SK-N-SH (cell line): ENCODE results near the gene SLC5A12. TPM values are rescaled to one million over a fixed set of nuclear protein-coding genes. Genes with fewer than 3 reads are reported as not detected.

Source experiments
- CTCF ChIA-PET: fragments of 300-600, 350-600 bp; formaldehyde crosslinking; extraction: SDS; loops from one replicate; lab custom pipeline; 2021; lab: Yijun Ruan, JAX
- POLR2A ChIA-PET: fragments of 350-600 bp; sonication (Branson Sonifier 250); formaldehyde crosslinking; extraction: SDS; loops from one replicate; lab custom pipeline; 2020; ENCODE audit warnings: antibody characterized with exemption, inconsistent platforms; lab: Yijun Ruan, JAX
- DNase-seq: peaks from one replicate; pipeline ENCODE4 v3.0.0; 2012
- H2AFZ ChIP-seq: fragments of 200-600 bp; sonication (generic); 2 replicates; pipeline ENCODE4 v1.8.1; 2016; ENCODE audit warnings: antibody characterized with exemption, mild to moderate bottlenecking, low read depth
- H3F3A ChIP-seq: fragments of 200-600 bp; sonication (generic); replicated peaks from 2 replicates; pipeline ENCODE3; 2016; ENCODE audit warnings: antibody characterized with exemption, mild to moderate bottlenecking; ENCODE audit not compliant: insufficient read depth
- H3K27ac ChIP-seq, 2 experiments: fragments of 200-500 bp in 1 of 2; fragments of 200-600 bp in 1 of 2; sonication (Bioruptor generic) in 1 of 2; sonication (generic), shearing (Covaris generic) in 1 of 2; 2 replicates each; pipeline versions ENCODE4 v1.5.1 to v1.6.1; 2014 to 2016; ENCODE audit warnings: low read depth in 2 of 2, inconsistent platforms in 1 of 2, low read length in 1 of 2, mild to moderate bottlenecking in 1 of 2, mixed read lengths in 1 of 2
- H3K27me3 ChIP-seq: fragments of 200-600 bp; sonication (generic), shearing (Covaris generic); 2 replicates; pipeline ENCODE4 v1.6.1; 2016; ENCODE audit warnings: mixed run types; ENCODE audit not compliant: insufficient read depth
- H3K36me3 ChIP-seq, 2 experiments: fragments of 200-500 bp in 1 of 2; fragments of 200-600 bp in 1 of 2; sonication (Bioruptor generic) in 1 of 2; sonication (generic) in 1 of 2; replicated peaks in 1 of 2; 2 replicates each; pipeline versions ENCODE3 to v1.5.1; 2014 to 2016; ENCODE audit warnings: low read length in 1 of 2, mild to moderate bottlenecking in 1 of 2; ENCODE audit not compliant: insufficient read depth in 2 of 2, control insufficient read depth in 1 of 2
- H3K4me1 ChIP-seq, 2 experiments: fragments of 200-500 bp in 1 of 2; fragments of 200-600 bp in 1 of 2; sonication (Bioruptor generic) in 1 of 2; sonication (generic), shearing (Covaris generic) in 1 of 2; 2 replicates each; pipeline versions ENCODE4 v1.5.1 to v1.6.1; 2014 to 2016; ENCODE audit warnings: low read depth in 1 of 2, low read length in 1 of 2, mixed run types in 1 of 2; ENCODE audit not compliant: insufficient read depth in 2 of 2, control insufficient read depth in 1 of 2
- H3K4me2 ChIP-seq: fragments of 200-600 bp; sonication (generic), shearing (Covaris generic); 2 replicates; pipeline ENCODE4 v1.6.1; 2017; ENCODE audit warnings: mixed run types
- H3K4me3 ChIP-seq, 2 experiments: fragments of 200-500 bp in 1 of 2; fragments of 200-600 bp in 1 of 2; sonication (Bioruptor generic) in 1 of 2; sonication (generic), shearing (Covaris generic) in 1 of 2; 2 replicates each; pipeline versions ENCODE4 v1.5.1 to v1.8.1; 2014 to 2016; ENCODE audit warnings: low read depth in 2 of 2, inconsistent platforms in 1 of 2, low read length in 1 of 2, mild to moderate bottlenecking in 1 of 2, mixed read lengths in 1 of 2, moderate library complexity in 1 of 2
- H3K79me2 ChIP-seq: fragments of 200-600 bp; sonication (generic); 2 replicates; pipeline ENCODE4 v1.8.1; 2017; ENCODE audit warnings: mild to moderate bottlenecking; ENCODE audit not compliant: insufficient read depth
- H3K9ac ChIP-seq: fragments of 200-600 bp; sonication (generic); 2 replicates; pipeline ENCODE4 v1.6.1; 2017; ENCODE audit warnings: mixed run types
- H3K9me2 ChIP-seq: fragments of 200-600 bp; sonication (generic); 2 replicates; pipeline ENCODE4 v1.6.1; 2017; ENCODE audit warnings: mixed run types
- H3K9me3 ChIP-seq: fragments of 200-600 bp; sonication (generic); 2 replicates; pipeline ENCODE4 v1.6.1; 2017; ENCODE audit warnings: mixed run types, mild to moderate bottlenecking, moderate library complexity
- H4K20me1 ChIP-seq: fragments of 200-600 bp; sonication (generic); 2 replicates; pipeline ENCODE4 v1.6.1; 2017; ENCODE audit warnings: mild to moderate bottlenecking, mixed run types; ENCODE audit not compliant: insufficient read depth
- ELF1 ChIP-seq: IDR thresholded peaks from 2 replicates; pipeline ENCODE4 v1.4.0; 2012
- EP300 ChIP-seq, 2 experiments: IDR thresholded peaks; 2 replicates each; pipeline versions ENCODE4 v1.4.0 to v1.6.1; 2012; ENCODE audit warnings: borderline replicate concordance in 1 of 2, low read depth in 1 of 2, low read length in 1 of 2
- EZH2phosphoT487 ChIP-seq: fragments of 200-600 bp; sonication (generic); IDR thresholded peaks from 2 replicates; pipeline ENCODE4 v1.6.1; 2017; ENCODE audit warnings: low read depth, mixed run types, mild to moderate bottlenecking, antibody characterized with exemption, moderate library complexity, borderline replicate concordance
- FOXM1 ChIP-seq: IDR thresholded peaks from 2 replicates; pipeline ENCODE4 v1.4.0; 2012; ENCODE audit warnings: low read depth, mild to moderate bottlenecking
- GABPA ChIP-seq: IDR thresholded peaks from 2 replicates; pipeline ENCODE4 v1.4.0; 2012; ENCODE audit warnings: low read depth, mild to moderate bottlenecking
- NFIC ChIP-seq: IDR thresholded peaks from 2 replicates; pipeline ENCODE4 v1.4.0; 2012; ENCODE audit warnings: borderline replicate concordance
- NRF1 ChIP-seq: IDR thresholded peaks from 2 replicates; pipeline ENCODE4 v1.6.1; 2012; ENCODE audit warnings: low read depth, mild to moderate bottlenecking, low read length
- POLR2AphosphoS5 ChIP-seq: IDR thresholded peaks from 2 replicates; pipeline ENCODE4 v1.6.1; 2012; ENCODE audit warnings: low read depth, low read length
- RXRA ChIP-seq: IDR thresholded peaks from 2 replicates; pipeline ENCODE4 v1.4.0; 2012; ENCODE audit warnings: low read depth, mild to moderate bottlenecking, borderline replicate concordance
- SIN3A ChIP-seq: IDR thresholded peaks from 2 replicates; pipeline ENCODE4 v1.6.1; 2012; ENCODE audit warnings: low read depth, mild to moderate bottlenecking, low read length, moderate library complexity, borderline replicate concordance
- TAF1 ChIP-seq: IDR thresholded peaks from 2 replicates; pipeline ENCODE4 v1.6.1; 2012; ENCODE audit warnings: low read depth, mild to moderate bottlenecking, low read length, moderate library complexity, borderline replicate concordance
- TEAD4 ChIP-seq: IDR thresholded peaks from 2 replicates; pipeline ENCODE4 v1.4.0; 2012; ENCODE audit warnings: mild to moderate bottlenecking, borderline replicate concordance; ENCODE audit not compliant: insufficient read depth
- WGBS: methylation state at CpG from one replicate; pipeline ENCODE4 v1.1.6; 2017; ENCODE audit warnings: low lambda C conversion rate; 5-methylcytosine and 5-hydroxymethylcytosine counted together
- polyA plus RNA-seq, 3 experiments: library from polyadenylated mRNA; depleted of rRNA; stranded (reverse); fragments of >200 nt; gene quantifications; 2 replicates each; pipeline ENCODE4 v1.2.3, GENCODE V29; 2012
- TF ChIP-seq, protein P1 (sequence below): IDR thresholded peaks from 2 replicates; pipeline ENCODE4 v1.4.0; 2012; ENCODE audit warnings: low read depth, borderline replicate concordance
- TF ChIP-seq, protein P2 (sequence below): fragments of 150-350 bp; IDR thresholded peaks from 2 replicates; pipeline ENCODE4 v1.6.1; 2016; ENCODE audit warnings: mild to moderate bottlenecking, low read depth, low read length
- TF ChIP-seq, protein P3 (sequence below): IDR thresholded peaks from 2 replicates; pipeline ENCODE4 v1.6.1; 2012; ENCODE audit warnings: mild to moderate bottlenecking, low read depth, low read length, moderate library complexity
- TF ChIP-seq, protein P4 (sequence below): IDR thresholded peaks from 2 replicates; pipeline ENCODE4; 2012
- TF ChIP-seq, protein P5 (sequence below): fragments of 150-350 bp; IDR thresholded peaks from 2 replicates; pipeline ENCODE4 v1.6.1; 2017; ENCODE audit warnings: antibody characterized with exemption, low read length, low read depth, borderline replicate concordance
- TF ChIP-seq, protein P6 (sequence below): IDR thresholded peaks from 2 replicates; pipeline ENCODE4 v1.4.0; 2012; ENCODE audit warnings: low read depth

The SLC5A12 gene
- polyA plus RNA-seq, 1 of the 3 experiments (the other 2 are of a cell fraction), result 0.03 TPM

DNA sequence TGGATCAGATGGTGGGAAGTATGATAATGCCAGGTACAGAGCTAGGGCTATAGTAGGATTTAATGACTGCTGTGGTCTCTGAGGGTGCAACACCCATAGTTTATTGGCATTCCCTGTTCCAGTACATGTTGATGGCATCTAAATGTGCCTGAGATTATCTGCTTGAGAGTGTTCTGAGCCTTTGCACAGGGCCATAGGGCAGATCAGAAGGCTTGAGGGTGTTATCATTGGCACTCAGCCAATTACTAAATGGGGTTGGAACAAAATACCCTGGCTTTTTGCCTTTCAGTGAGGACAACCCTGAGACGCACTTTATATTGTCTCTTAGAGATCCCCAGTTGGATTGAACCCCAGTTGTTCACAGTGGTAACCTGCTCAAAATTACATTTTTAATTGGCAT is 6.7 kb downstream of the SLC5A12 start:
- WGBS, result 67% methylated on average over 1 of the region's 1 CpG
- ChIA-PET POLR2A (no interaction called here), CTCF (no interaction called here)
- H3K27me3 ChIP-seq, result no peaks in the 10 kb centered on the region; the same call in 1 of the 2 replicates
- H3K9me3 ChIP-seq, result no peaks in the 10 kb centered on the region
- H2AFZ ChIP-seq, result no peak overlapping the region
- TF ChIP-seq NFIC, result 0 out of 2 replicates have a peak, but pooled peaks have one; percentile 11
- TF ChIP-seq, protein P1, sequence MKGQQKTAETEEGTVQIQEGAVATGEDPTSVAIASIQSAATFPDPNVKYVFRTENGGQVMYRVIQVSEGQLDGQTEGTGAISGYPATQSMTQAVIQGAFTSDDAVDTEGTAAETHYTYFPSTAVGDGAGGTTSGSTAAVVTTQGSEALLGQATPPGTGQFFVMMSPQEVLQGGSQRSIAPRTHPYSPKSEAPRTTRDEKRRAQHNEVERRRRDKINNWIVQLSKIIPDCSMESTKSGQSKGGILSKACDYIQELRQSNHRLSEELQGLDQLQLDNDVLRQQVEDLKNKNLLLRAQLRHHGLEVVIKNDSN, result no peak
- TF ChIP-seq, all 33 proteins: peak for 1
- Histone ChIP-seq H3K36me3 (no peaks in the 10 kb centered on the region), H4K20me1 (no peaks in the 10 kb centered on the region), H3K4me1 (no peaks in the 10 kb centered on the region), H3K9ac (no peak overlapping the region), H3K9me2 (no peaks in the 10 kb centered on the region), H3K79me2 (no peaks in the 10 kb centered on the region), H3F3A (no peaks in the 10 kb centered on the region), H3K27ac (no peak overlapping the region), H3K4me3 (no peak overlapping the region), H3K4me2 (no peak overlapping the region)
- no peak for DNase-seq

DNA sequence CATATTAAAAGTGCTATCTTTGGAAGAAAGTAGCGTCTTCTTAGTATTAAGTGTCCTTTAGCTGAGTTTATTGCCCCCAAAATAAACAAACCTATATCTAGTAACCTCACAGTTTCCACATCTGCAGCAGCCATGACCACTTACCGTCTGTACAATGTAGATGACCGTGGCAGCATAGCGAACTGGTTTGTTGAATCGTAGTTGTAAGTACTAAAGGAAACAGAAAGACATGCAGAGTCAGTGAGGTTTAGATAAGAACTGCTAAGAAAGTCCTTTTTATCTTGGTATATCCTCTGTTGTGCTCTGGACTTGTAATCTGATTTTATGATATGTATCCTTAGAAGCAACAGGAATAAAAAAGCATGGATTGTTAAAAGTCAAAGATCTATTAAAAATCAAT is 9.4 kb downstream of the SLC5A12 start:
- POLR2A ChIA-PET, result no interaction called here
- TF ChIP-seq, protein P2, sequence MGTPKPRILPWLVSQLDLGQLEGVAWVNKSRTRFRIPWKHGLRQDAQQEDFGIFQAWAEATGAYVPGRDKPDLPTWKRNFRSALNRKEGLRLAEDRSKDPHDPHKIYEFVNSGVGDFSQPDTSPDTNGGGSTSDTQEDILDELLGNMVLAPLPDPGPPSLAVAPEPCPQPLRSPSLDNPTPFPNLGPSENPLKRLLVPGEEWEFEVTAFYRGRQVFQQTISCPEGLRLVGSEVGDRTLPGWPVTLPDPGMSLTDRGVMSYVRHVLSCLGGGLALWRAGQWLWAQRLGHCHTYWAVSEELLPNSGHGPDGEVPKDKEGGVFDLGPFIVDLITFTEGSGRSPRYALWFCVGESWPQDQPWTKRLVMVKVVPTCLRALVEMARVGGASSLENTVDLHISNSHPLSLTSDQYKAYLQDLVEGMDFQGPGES, result no peak
- TF ChIP-seq GABPA, result no peak
- TF ChIP-seq, protein P3, sequence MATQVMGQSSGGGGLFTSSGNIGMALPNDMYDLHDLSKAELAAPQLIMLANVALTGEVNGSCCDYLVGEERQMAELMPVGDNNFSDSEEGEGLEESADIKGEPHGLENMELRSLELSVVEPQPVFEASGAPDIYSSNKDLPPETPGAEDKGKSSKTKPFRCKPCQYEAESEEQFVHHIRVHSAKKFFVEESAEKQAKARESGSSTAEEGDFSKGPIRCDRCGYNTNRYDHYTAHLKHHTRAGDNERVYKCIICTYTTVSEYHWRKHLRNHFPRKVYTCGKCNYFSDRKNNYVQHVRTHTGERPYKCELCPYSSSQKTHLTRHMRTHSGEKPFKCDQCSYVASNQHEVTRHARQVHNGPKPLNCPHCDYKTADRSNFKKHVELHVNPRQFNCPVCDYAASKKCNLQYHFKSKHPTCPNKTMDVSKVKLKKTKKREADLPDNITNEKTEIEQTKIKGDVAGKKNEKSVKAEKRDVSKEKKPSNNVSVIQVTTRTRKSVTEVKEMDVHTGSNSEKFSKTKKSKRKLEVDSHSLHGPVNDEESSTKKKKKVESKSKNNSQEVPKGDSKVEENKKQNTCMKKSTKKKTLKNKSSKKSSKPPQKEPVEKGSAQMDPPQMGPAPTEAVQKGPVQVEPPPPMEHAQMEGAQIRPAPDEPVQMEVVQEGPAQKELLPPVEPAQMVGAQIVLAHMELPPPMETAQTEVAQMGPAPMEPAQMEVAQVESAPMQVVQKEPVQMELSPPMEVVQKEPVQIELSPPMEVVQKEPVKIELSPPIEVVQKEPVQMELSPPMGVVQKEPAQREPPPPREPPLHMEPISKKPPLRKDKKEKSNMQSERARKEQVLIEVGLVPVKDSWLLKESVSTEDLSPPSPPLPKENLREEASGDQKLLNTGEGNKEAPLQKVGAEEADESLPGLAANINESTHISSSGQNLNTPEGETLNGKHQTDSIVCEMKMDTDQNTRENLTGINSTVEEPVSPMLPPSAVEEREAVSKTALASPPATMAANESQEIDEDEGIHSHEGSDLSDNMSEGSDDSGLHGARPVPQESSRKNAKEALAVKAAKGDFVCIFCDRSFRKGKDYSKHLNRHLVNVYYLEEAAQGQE, result no peak
- no peak for TF ChIP-seq POLR2AphosphoS5
- no peak for TF ChIP-seq ELF1
- TF ChIP-seq NRF1, result no peak
- no peak for TF ChIP-seq TAF1
- TF ChIP-seq, protein P4, sequence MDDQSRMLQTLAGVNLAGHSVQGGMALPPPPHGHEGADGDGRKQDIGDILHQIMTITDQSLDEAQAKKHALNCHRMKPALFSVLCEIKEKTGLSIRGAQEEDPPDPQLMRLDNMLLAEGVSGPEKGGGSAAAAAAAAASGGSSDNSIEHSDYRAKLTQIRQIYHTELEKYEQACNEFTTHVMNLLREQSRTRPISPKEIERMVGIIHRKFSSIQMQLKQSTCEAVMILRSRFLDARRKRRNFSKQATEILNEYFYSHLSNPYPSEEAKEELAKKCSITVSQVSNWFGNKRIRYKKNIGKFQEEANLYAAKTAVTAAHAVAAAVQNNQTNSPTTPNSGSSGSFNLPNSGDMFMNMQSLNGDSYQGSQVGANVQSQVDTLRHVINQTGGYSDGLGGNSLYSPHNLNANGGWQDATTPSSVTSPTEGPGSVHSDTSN, result no peak
- TF ChIP-seq RXRA, result no peak
- no peak for TF ChIP-seq EZH2phosphoT487
- no peak for TF ChIP-seq FOXM1
- no peak for TF ChIP-seq EP300 (IDR thresholded peaks at IDR 0.05; ENCODE audit: borderline replicate concordance in 1 of 2, low read depth in 1 of 2, low read length in 1 of 2)
- TF ChIP-seq, protein P5, sequence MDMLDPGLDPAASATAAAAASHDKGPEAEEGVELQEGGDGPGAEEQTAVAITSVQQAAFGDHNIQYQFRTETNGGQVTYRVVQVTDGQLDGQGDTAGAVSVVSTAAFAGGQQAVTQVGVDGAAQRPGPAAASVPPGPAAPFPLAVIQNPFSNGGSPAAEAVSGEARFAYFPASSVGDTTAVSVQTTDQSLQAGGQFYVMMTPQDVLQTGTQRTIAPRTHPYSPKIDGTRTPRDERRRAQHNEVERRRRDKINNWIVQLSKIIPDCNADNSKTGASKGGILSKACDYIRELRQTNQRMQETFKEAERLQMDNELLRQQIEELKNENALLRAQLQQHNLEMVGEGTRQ, result no peak
- TF ChIP-seq TEAD4, result no peak
- no peak for TF ChIP-seq SIN3A
- TF ChIP-seq, protein P6, sequence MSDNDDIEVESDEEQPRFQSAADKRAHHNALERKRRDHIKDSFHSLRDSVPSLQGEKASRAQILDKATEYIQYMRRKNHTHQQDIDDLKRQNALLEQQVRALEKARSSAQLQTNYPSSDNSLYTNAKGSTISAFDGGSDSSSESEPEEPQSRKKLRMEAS, result no peak
- DNase-seq, result no peak
- H3K27me3 ChIP-seq, result no peaks in the 10 kb centered on the region; the same call in 1 of the 2 replicates
- H3K4me3 ChIP-seq, result no peak overlapping the region
- CTCF ChIA-PET, result no interaction called here
- no peaks in the 10 kb centered on the region for H3K36me3 ChIP-seq
- H3K9me3 ChIP-seq, result no peaks in the 10 kb centered on the region
- H3K79me2 ChIP-seq, result no peaks in the 10 kb centered on the region
- H3K4me1 ChIP-seq, result no peaks in the 10 kb centered on the region
- H3K4me2 ChIP-seq, result no peak overlapping the region
- no peaks in the 10 kb centered on the region for H4K20me1 ChIP-seq
- 48% methylated on average over 5 of the region's 5 CpGs for WGBS
- H3K27ac ChIP-seq, result no peak overlapping the region
- no peaks in the 10 kb centered on the region for H3F3A ChIP-seq
- H3K9me2 ChIP-seq, result 0 out of 2 replicates have a peak, but pooled peaks cover 3% of the 10 kb centered on the region
- H2AFZ ChIP-seq, result no peak overlapping the region
- no peak overlapping the region for H3K9ac ChIP-seq
